Measurements from ENCODE around the gene CTSE. TPM values are rescaled to one million over a fixed set of nuclear protein-coding genes. Genes with fewer than 3 reads are reported as not detected.

CTSE gene
- total and polyA plus RNA-seq, 2 of the 13 experiments (the other 11 are each of a cell fraction or from before 2014, with no cell fraction given): 0.50 to 0.69 TPM

DNA sequence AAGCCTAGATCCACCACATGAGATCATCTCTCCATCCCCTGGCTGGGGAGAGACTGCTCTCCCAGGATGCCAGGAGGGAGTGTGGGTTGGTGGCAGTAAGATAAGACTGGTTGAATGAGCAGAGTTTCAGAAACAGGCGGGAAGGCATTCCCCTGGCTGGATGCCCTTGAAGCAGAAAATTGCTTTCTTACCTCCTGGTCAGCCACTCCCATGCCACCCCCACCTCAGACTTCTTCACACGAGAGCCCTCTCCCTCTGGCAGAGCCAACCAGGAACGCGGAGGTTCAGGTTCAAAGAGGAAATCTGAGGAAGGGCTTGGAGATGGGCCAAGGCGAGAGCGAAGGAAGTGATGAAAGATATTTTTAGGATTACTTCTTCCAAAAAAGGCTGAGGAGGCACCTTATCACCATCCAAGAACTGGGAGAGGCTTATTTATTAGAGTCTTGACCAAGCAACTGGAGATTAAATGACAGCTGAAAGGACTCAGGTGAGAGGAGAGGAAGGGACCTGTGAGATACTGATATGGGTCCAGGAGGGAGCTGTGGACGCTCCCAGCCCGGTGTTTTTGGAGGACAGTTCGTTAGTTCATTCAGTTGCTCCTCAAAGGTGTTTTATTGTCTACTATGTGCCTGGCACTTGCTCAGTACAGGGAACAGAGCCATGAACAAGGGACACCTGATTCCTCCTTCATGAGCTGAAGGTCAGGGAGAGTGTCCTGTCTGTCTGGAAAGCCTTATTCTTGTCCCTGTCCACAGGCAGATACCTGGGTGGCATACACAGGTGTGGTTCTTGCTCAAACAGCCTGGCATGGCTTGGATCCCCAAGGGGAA lies 61.5 kb downstream of the CTSE start (continued):
- no peak for TF ChIP-seq ZNF280B (CRISPR knock-in tag; IDR thresholded peaks at IDR 0.05; ENCODE audit: borderline replicate concordance)
- TF ChIP-seq PHF8 (CRISPR knock-in tag; IDR thresholded peaks at IDR 0.05): no peak

GRCh38 chr1:205961405-205961804 lies 62.3 kb downstream of the CTSE start:
- POLR2A ChIA-PET: no interaction called here
- WGBS (ENCODE audit: low lambda C conversion rate): 0% methylated on average over 2 of the region's 2 CpGs

More at GRCh38 chr1:205961405-205961804, 62.3 kb downstream of the CTSE start:
- H4K20me1 ChIP-seq (ENCODE audit: insufficient read depth, low read length): no peaks in the 10 kb centered on the region
- H3K9ac ChIP-seq (ENCODE audit: insufficient read depth, low read depth, low read length): no peak overlapping the region
- peaks cover 2 to 63% of the 10 kb centered on the region in 2 experiments; a peak in 3 of 5 replicates for H3K27me3 ChIP-seq (ENCODE audit: control insufficient read depth in 1 of 2, insufficient read depth in 2 of 2, low read length in 2 of 2)
- no peaks in the 10 kb centered on the region for H3K36me3 ChIP-seq (replicated peaks in 1 of 2; ENCODE audit: control insufficient read depth in 1 of 2, insufficient read depth in 2 of 2, low read length in 2 of 2)
- CTCF ChIA-PET (ENCODE audit: low intra/inter-chr PET ratio, low total read pairs): interaction anchor here (1.2 kb wide), 1 partner anchor 16 kb away, joined by 3 read pairs; no protein-coding TSS in a partner anchor
- no peak overlapping the region for H3K4me3 ChIP-seq (replicated peaks in 1 of 3; ENCODE audit: insufficient read depth in 1 of 3, low read depth in 2 of 3, low read length in 3 of 3)
- no peak overlapping the region for H3K27ac ChIP-seq (ENCODE audit: extremely low read length, insufficient read depth, low read length)
- DNase-seq (ENCODE audit: low spot score) (no peak), ATAC-seq (no peak), FAIRE-seq (no peak)
- intact Hi-C loops (cut with micrococcal nuclease; ENCODE audit: unreplicated experiment): no loop called here
- no peak for TF ChIP-seq MIXL1 (CRISPR knock-in tag; IDR thresholded peaks at IDR 0.05)
- no peak for TF ChIP-seq ZFP91 (CRISPR knock-in tag; IDR thresholded peaks at IDR 0.05; ENCODE audit: borderline replicate concordance)
- no peak for TF ChIP-seq E2F5 (CRISPR knock-in tag; conservative IDR thresholded peaks at IDR 0.05)
- TF ChIP-seq ZNF678 (CRISPR knock-in tag; IDR thresholded peaks at IDR 0.05): no peak
- TF ChIP-seq ZFP37 (CRISPR knock-in tag; IDR thresholded peaks at IDR 0.05; ENCODE audit: borderline replicate concordance): no peak
- TF ChIP-seq NR2F1 (CRISPR knock-in tag; IDR thresholded peaks at IDR 0.05): no peak
- TF ChIP-seq ZNF891 (CRISPR knock-in tag; IDR thresholded peaks at IDR 0.05): no peak
- no peak for TF ChIP-seq ZNF740 (CRISPR knock-in tag; IDR thresholded peaks at IDR 0.05)
- TF ChIP-seq ZNF780A (CRISPR knock-in tag; IDR thresholded peaks at IDR 0.05): no peak
- TF ChIP-seq HOXD1 (CRISPR knock-in tag; IDR thresholded peaks at IDR 0.05): no peak
- TF ChIP-seq, protein P1, sequence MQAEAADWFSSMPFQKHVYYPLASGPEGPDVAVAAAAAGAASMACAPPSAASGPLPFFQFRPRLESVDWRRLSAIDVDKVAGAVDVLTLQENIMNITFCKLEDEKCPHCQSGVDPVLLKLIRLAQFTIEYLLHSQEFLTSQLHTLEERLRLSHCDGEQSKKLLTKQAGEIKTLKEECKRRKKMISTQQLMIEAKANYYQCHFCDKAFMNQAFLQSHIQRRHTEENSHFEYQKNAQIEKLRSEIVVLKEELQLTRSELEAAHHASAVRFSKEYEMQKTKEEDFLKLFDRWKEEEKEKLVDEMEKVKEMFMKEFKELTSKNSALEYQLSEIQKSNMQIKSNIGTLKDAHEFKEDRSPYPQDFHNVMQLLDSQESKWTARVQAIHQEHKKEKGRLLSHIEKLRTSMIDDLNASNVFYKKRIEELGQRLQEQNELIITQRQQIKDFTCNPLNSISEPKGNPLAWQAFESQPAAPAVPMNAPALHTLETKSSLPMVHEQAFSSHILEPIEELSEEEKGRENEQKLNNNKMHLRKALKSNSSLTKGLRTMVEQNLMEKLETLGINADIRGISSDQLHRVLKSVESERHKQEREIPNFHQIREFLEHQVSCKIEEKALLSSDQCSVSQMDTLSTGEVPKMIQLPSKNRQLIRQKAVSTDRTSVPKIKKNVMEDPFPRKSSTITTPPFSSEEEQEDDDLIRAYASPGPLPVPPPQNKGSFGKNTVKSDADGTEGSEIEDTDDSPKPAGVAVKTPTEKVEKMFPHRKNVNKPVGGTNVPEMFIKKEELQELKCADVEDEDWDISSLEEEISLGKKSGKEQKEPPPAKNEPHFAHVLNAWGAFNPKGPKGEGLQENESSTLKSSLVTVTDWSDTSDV (CRISPR knock-in tag; IDR thresholded peaks at IDR 0.05): no peak
- no peak overlapping the region for H3K4me2 ChIP-seq (ENCODE audit: low read depth, low read length)
- no peaks in the 10 kb centered on the region for H3K4me1 ChIP-seq (ENCODE audit: insufficient read depth, low read length)
- H3K9me3 ChIP-seq (ENCODE audit: low read length): no peaks in the 10 kb centered on the region
- in situ Hi-C loops (cut with HindIII; ENCODE audit: extremely low pct_ligation_motif_present, low pct_unique_long_range_greater_than_20kb): no loop called here
- no TSS peak for BruUV-seq (replicated peaks)
- H2AFZ ChIP-seq (ENCODE audit: low read length): no peak overlapping the region
- no peaks in the 10 kb centered on the region for H3K79me2 ChIP-seq (ENCODE audit: insufficient read depth, low read length)

Measured in HepG2 (cell line).